Karpas-422 (cell line): ENCODE data around the gene CCND1. TPM values are rescaled to one million over a fixed set of nuclear protein-coding genes. Genes with fewer than 3 reads are reported as not detected.

Experiments used
- DNase-seq: peaks from one replicate; pipeline ENCODE4 v3.0.0-alpha.2; 2015
- H2AFZ ChIP-seq: fragments of 200-600 bp; sonication (generic); 2 replicates; pipeline ENCODE4 v1.6.1; 2014; ENCODE audit warnings: antibody characterized with exemption, low read length, mixed read lengths
- H3K27ac ChIP-seq: fragments of 200-600 bp; sonication (generic); 2 replicates; pipeline ENCODE4 v1.5.1; 2014; ENCODE audit warnings: mild to moderate bottlenecking, low read length, moderate library complexity
- H3K27me3 ChIP-seq: fragments of 200-600 bp; sonication (generic); 2 replicates; pipeline ENCODE4 v1.6.1; 2014; ENCODE audit warnings: low read length, mixed read lengths
- H3K36me3 ChIP-seq: fragments of 200-600 bp; sonication (generic); 2 replicates; pipeline ENCODE4 v1.6.1; 2014; ENCODE audit warnings: low read length, mixed read lengths; ENCODE audit not compliant: insufficient read depth
- H3K4me1 ChIP-seq: fragments of 200-600 bp; sonication (generic); 2 replicates; pipeline ENCODE4 v1.6.1; 2014; ENCODE audit warnings: mild to moderate bottlenecking, low read length, mixed read lengths
- H3K4me2 ChIP-seq: fragments of 200-600 bp; sonication (generic); 2 replicates; pipeline ENCODE4 v1.6.1; 2014; ENCODE audit warnings: low read length, low read depth, mild to moderate bottlenecking; ENCODE audit not compliant: poor library complexity, severe bottlenecking
- H3K4me3 ChIP-seq: fragments of 200-600 bp; sonication (generic); 2 replicates; pipeline ENCODE4 v1.5.1; 2014; ENCODE audit warnings: mild to moderate bottlenecking, antibody characterized with exemption, low read length, mixed read lengths
- H3K79me2 ChIP-seq: fragments of 200-600 bp; sonication (generic); 2 replicates; pipeline ENCODE4 v1.6.1; 2014; ENCODE audit warnings: mild to moderate bottlenecking, low read length, mixed read lengths
- H3K9ac ChIP-seq: fragments of 200-600 bp; sonication (generic); 2 replicates; pipeline ENCODE4 v1.6.0; 2014; ENCODE audit warnings: low read length
- H3K9me2 ChIP-seq: fragments of 200-600 bp; sonication (generic), shearing (Covaris generic); replicated peaks from 2 replicates; pipeline ENCODE4 v1.6.0; 2014; ENCODE audit warnings: mild to moderate bottlenecking, low read length, moderate library complexity; ENCODE audit not compliant: insufficient read depth
- H3K9me3 ChIP-seq: fragments of 300-700, 200-600 bp; sonication (generic); 2 replicates; pipeline ENCODE4 v1.6.1; 2014; ENCODE audit warnings: low read length, mixed read lengths
- H4K20me1 ChIP-seq: fragments of 200-600 bp; sonication (generic); 2 replicates; pipeline ENCODE4 v1.6.1; 2014; ENCODE audit warnings: mild to moderate bottlenecking, antibody characterized with exemption, low read length, low read depth; ENCODE audit not compliant: insufficient read depth
- total RNA-seq: library from RNA; depleted of rRNA; stranded (reverse); fragments of >200 nt; shearing (Covaris generic); gene quantifications from 2 replicates; pipeline ENCODE4 v1.2.3, GENCODE V29; 2014; ENCODE audit warnings: low replicate concordance

The CCND1 gene
- total RNA-seq, 1 experiment from 2014 or later: 4.3 TPM

GRCh38 chr11:69646493-69647389, 5.8 kb downstream of the CCND1 start:
- DNase-seq: no peak
- Histone ChIP-seq H3K27ac (no peak overlapping the region), H3K9ac (no peak overlapping the region), H3K4me1 (peaks cover 6% of the 10 kb centered on the region), H3K4me2 (no peak overlapping the region), H3K27me3 (no peaks in the 10 kb centered on the region), H3K36me3 (no peaks in the 10 kb centered on the region), H3K4me3 (no peak overlapping the region), H3K9me2 (no peaks in the 10 kb centered on the region), H2AFZ (no peak overlapping the region), H4K20me1 (peaks cover 4% of the 10 kb centered on the region; the same call in 1 of the 2 replicates), H3K9me3 (no peaks in the 10 kb centered on the region), H3K79me2 (no peaks in the 10 kb centered on the region)

GRCh38 chr11:69647390-69647748, 6.4 kb downstream of the CCND1 start:
- H2AFZ ChIP-seq: no peak overlapping the region
- peaks cover 4% of the 10 kb centered on the region; the same call in 1 of the 2 replicates for H4K20me1 ChIP-seq
- H3K36me3 ChIP-seq: no peaks in the 10 kb centered on the region
- H3K27ac ChIP-seq: no peak overlapping the region
- no peaks in the 10 kb centered on the region for H3K27me3 ChIP-seq
- H3K4me3 ChIP-seq: no peak overlapping the region
- H3K9me2 ChIP-seq: no peaks in the 10 kb centered on the region
- no peaks in the 10 kb centered on the region for H3K79me2 ChIP-seq
- H3K9ac ChIP-seq: no peak overlapping the region
- H3K9me3 ChIP-seq: no peaks in the 10 kb centered on the region
- no peak for DNase-seq
- no peak overlapping the region for H3K4me2 ChIP-seq
- H3K4me1 ChIP-seq: peaks cover 6% of the 10 kb centered on the region

GRCh38 chr11:69647761-69648497, 7.0 kb downstream of the CCND1 start:
- Histone ChIP-seq H3K9me3 (no peaks in the 10 kb centered on the region), H3K27me3 (no peaks in the 10 kb centered on the region), H2AFZ (no peak overlapping the region), H3K9ac (no peak overlapping the region), H3K36me3 (no peaks in the 10 kb centered on the region), H4K20me1 (peaks cover 4% of the 10 kb centered on the region; the same call in 1 of the 2 replicates), H3K4me2 (no peak overlapping the region), H3K79me2 (no peaks in the 10 kb centered on the region), H3K9me2 (no peaks in the 10 kb centered on the region), H3K4me1 (peaks cover 3% of the 10 kb centered on the region), H3K27ac (no peak overlapping the region), H3K4me3 (no peak overlapping the region)
- DNase-seq: peak; percentile 47

GRCh38 chr11:69648679-69649575, 8.0 kb downstream of the CCND1 start:
- no peaks in the 10 kb centered on the region for H3K4me1 ChIP-seq
- H2AFZ ChIP-seq: no peak overlapping the region
- H3K4me3 ChIP-seq: no peak overlapping the region
- H3K9me3 ChIP-seq: no peaks in the 10 kb centered on the region
- H3K27ac ChIP-seq: no peak overlapping the region
- no peaks in the 10 kb centered on the region for H3K9me2 ChIP-seq
- H3K36me3 ChIP-seq: no peaks in the 10 kb centered on the region
- DNase-seq: no peak
- no peak overlapping the region for H3K4me2 ChIP-seq
- no peak overlapping the region for H3K9ac ChIP-seq
- H3K79me2 ChIP-seq: no peaks in the 10 kb centered on the region
- H3K27me3 ChIP-seq: no peaks in the 10 kb centered on the region
- peaks cover 4% of the 10 kb centered on the region; the same call in 1 of the 2 replicates for H4K20me1 ChIP-seq

- Histone ChIP-seq H2AFZ (no peak overlapping the region), H3K4me2 (no peak overlapping the region), H3K9me2 (no peaks in the 10 kb centered on the region), H3K9me3 (no peaks in the 10 kb centered on the region), H3K4me3 (no peak overlapping the region), H3K27ac (no peak overlapping the region), H4K20me1 (peaks cover 4% of the 10 kb centered on the region; the same call in 1 of the 2 replicates), H3K27me3 (no peaks in the 10 kb centered on the region), H3K79me2 (no peaks in the 10 kb centered on the region), H3K9ac (no peak overlapping the region), H3K4me1 (no peaks in the 10 kb centered on the region), H3K36me3 (no peaks in the 10 kb centered on the region)
- no peak for DNase-seq
Observed at GRCh38 chr11:69649576-69649900, 8.6 kb downstream of the CCND1 start.

- H4K20me1 ChIP-seq: peaks cover 4% of the 10 kb centered on the region; the same call in 1 of the 2 replicates
- H3K4me3 ChIP-seq: no peak overlapping the region
- no peak overlapping the region for H3K27ac ChIP-seq
- no peak overlapping the region for H2AFZ ChIP-seq
- H3K9me3 ChIP-seq: no peaks in the 10 kb centered on the region
- DNase-seq: no peak
- H3K36me3 ChIP-seq: no peaks in the 10 kb centered on the region
- no peak overlapping the region for H3K4me2 ChIP-seq
- no peaks in the 10 kb centered on the region for H3K27me3 ChIP-seq
- no peak overlapping the region for H3K9ac ChIP-seq
- H3K79me2 ChIP-seq: no peaks in the 10 kb centered on the region
- H3K4me1 ChIP-seq: no peaks in the 10 kb centered on the region
- no peaks in the 10 kb centered on the region for H3K9me2 ChIP-seq
Observed at GRCh38 chr11:69650081-69650831, 9.3 kb downstream of the CCND1 start.

GRCh38 chr11:69650832-69651344, 9.9 kb downstream of the CCND1 start:
- no peak overlapping the region for H3K27ac ChIP-seq
- no peak overlapping the region for H2AFZ ChIP-seq
- H3K4me1 ChIP-seq: no peaks in the 10 kb centered on the region
- H3K9ac ChIP-seq: no peak overlapping the region
- no peaks in the 10 kb centered on the region for H3K9me2 ChIP-seq
- no peak overlapping the region for H3K4me2 ChIP-seq
- H3K79me2 ChIP-seq: no peaks in the 10 kb centered on the region
- no peak overlapping the region for H3K4me3 ChIP-seq
- H3K27me3 ChIP-seq: no peaks in the 10 kb centered on the region
- DNase-seq: no peak
- H3K9me3 ChIP-seq: no peaks in the 10 kb centered on the region
- H4K20me1 ChIP-seq: peaks cover 4% of the 10 kb centered on the region; the same call in 1 of the 2 replicates
- no peaks in the 10 kb centered on the region for H3K36me3 ChIP-seq
